Measurements from ENCODE around the gene EFNB2. TPM values are rescaled to one million over a fixed set of nuclear protein-coding genes. Genes with fewer than 3 reads are reported as not detected.

EFNB2 gene
- total RNA-seq, 1 experiment from 2014 or later = 15.9 TPM

DNA sequence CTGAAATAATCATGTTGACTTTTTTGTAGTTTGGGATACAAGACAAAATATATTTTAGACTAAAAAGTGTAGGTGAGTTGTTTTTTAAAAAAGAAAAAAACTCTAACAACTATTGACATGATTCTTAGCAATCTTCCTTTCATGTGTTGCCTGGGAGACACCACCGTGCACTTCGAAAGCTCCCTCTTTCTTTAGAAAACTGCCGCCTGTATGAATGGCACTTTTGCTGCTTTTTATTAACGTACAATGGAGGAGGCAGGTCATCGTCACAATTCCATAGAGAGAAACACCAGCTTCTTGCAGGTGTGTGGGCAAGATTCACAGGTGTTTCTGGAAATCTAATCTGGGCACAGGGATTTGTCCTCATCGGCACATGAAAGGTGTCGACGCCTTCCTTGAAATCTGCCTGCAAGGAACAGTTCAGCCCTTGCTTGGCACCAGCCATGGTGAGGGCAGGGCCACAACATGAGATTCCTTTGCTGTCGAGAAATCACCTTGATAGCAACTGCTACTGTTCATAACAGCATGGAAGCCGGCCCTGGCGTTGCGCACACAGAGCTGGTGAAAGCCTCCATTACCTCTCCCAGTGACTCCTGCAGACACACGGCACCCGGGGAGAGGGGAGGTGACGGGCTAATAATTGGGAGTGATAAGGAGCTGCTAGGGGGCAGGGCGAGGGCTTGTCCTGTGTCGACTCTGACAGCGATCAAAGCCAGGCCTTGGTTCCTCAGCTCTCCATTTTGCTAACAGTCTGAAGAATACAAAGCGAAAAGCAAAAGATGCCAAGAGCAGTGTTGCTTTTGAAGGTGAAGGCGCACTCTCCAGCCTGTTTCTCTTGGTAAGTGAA is 66.5 kb downstream of the EFNB2 start:
- Mint-ChIP-seq H3K4me3 (no peak overlapping the region), H3K9me3 (no peaks in the 10 kb centered on the region), H3K27me3 (ENCODE audit: low read depth) (peaks cover 6% of the 10 kb centered on the region), H3K4me1 (peaks cover 25% of the 10 kb centered on the region), H3K36me3 (no peaks in the 10 kb centered on the region), H3K27ac (no peak overlapping the region)
- DNase-seq (ENCODE audit: low spot score) = no peak
- ATAC-seq = no peak
- POLR2A ChIA-PET = no interaction called here
- TF ChIP-seq, protein P1, sequence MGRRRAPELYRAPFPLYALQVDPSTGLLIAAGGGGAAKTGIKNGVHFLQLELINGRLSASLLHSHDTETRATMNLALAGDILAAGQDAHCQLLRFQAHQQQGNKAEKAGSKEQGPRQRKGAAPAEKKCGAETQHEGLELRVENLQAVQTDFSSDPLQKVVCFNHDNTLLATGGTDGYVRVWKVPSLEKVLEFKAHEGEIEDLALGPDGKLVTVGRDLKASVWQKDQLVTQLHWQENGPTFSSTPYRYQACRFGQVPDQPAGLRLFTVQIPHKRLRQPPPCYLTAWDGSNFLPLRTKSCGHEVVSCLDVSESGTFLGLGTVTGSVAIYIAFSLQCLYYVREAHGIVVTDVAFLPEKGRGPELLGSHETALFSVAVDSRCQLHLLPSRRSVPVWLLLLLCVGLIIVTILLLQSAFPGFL (CRISPR knock-in tag; IDR thresholded peaks at IDR 0.05; ENCODE audit: borderline replicate concordance) = no peak
- no peak for TF ChIP-seq GTF2I (CRISPR knock-in tag; conservative IDR thresholded peaks at IDR 0.05)
- TF ChIP-seq, protein P2, sequence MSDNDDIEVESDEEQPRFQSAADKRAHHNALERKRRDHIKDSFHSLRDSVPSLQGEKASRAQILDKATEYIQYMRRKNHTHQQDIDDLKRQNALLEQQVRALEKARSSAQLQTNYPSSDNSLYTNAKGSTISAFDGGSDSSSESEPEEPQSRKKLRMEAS (CRISPR knock-in tag; IDR thresholded peaks at IDR 0.05) = peak; percentile 55; the same call in 1 of the 2 replicates
- CTCF ChIA-PET = no interaction called here

DNA sequence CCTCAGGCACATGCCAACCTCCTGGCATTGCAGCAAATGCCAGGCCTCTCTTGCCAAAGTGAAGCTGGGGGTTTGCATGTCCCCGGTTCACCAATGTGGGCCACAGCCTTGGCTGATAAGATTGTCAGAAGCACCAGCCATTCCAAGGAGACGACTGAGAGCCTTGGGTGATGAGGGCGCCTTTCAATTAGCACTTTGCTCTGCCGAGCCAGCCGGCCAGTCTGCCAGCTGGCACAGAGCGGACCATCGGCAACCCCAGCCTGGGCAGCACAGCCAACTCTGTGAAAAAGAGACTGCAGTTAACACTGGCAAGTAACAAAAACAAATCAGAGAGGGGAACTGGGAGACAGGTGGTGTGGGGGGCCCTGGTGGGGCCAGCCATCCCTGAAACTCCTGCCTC is 67.3 kb downstream of the EFNB2 start:
- Mint-ChIP-seq H3K4me1 (peaks cover 25% of the 10 kb centered on the region), H3K36me3 (no peaks in the 10 kb centered on the region), H3K9me3 (no peaks in the 10 kb centered on the region), H3K4me3 (no peak overlapping the region), H3K27ac (no peak overlapping the region), H3K27me3 (ENCODE audit: low read depth) (peaks cover 6% of the 10 kb centered on the region)
- ATAC-seq (no peak), DNase-seq (ENCODE audit: low spot score) (no peak)
- POLR2A ChIA-PET = no interaction called here
- CTCF ChIA-PET = interaction anchor here (1.1 to 1.2 kb wide), 2 partner anchors 27 to 1058 kb away, joined by 3 read pairs; no protein-coding TSS in a partner anchor
- TF ChIP-seq, protein P3, sequence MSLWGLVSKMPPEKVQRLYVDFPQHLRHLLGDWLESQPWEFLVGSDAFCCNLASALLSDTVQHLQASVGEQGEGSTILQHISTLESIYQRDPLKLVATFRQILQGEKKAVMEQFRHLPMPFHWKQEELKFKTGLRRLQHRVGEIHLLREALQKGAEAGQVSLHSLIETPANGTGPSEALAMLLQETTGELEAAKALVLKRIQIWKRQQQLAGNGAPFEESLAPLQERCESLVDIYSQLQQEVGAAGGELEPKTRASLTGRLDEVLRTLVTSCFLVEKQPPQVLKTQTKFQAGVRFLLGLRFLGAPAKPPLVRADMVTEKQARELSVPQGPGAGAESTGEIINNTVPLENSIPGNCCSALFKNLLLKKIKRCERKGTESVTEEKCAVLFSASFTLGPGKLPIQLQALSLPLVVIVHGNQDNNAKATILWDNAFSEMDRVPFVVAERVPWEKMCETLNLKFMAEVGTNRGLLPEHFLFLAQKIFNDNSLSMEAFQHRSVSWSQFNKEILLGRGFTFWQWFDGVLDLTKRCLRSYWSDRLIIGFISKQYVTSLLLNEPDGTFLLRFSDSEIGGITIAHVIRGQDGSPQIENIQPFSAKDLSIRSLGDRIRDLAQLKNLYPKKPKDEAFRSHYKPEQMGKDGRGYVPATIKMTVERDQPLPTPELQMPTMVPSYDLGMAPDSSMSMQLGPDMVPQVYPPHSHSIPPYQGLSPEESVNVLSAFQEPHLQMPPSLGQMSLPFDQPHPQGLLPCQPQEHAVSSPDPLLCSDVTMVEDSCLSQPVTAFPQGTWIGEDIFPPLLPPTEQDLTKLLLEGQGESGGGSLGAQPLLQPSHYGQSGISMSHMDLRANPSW (CRISPR knock-in tag; conservative IDR thresholded peaks at IDR 0.05; ENCODE audit: low read depth) = no peak
- TF ChIP-seq ETV6 (CRISPR knock-in tag; IDR thresholded peaks at IDR 0.05) (no peak), FOXP1 (CRISPR knock-in tag; IDR thresholded peaks at IDR 0.05; ENCODE audit: borderline replicate concordance) (no peak), ZNF232 (CRISPR knock-in tag; IDR thresholded peaks at IDR 0.05) (no peak), EMX1 (CRISPR knock-in tag; IDR thresholded peaks at IDR 0.05) (no peak), ESRRA (CRISPR knock-in tag; IDR thresholded peaks at IDR 0.05; ENCODE audit: borderline replicate concordance) (no peak), RORB (CRISPR knock-in tag; IDR thresholded peaks at IDR 0.05) (no peak), PRRX2 (CRISPR knock-in tag; IDR thresholded peaks at IDR 0.05) (no peak)
- TF ChIP-seq, protein P4, sequence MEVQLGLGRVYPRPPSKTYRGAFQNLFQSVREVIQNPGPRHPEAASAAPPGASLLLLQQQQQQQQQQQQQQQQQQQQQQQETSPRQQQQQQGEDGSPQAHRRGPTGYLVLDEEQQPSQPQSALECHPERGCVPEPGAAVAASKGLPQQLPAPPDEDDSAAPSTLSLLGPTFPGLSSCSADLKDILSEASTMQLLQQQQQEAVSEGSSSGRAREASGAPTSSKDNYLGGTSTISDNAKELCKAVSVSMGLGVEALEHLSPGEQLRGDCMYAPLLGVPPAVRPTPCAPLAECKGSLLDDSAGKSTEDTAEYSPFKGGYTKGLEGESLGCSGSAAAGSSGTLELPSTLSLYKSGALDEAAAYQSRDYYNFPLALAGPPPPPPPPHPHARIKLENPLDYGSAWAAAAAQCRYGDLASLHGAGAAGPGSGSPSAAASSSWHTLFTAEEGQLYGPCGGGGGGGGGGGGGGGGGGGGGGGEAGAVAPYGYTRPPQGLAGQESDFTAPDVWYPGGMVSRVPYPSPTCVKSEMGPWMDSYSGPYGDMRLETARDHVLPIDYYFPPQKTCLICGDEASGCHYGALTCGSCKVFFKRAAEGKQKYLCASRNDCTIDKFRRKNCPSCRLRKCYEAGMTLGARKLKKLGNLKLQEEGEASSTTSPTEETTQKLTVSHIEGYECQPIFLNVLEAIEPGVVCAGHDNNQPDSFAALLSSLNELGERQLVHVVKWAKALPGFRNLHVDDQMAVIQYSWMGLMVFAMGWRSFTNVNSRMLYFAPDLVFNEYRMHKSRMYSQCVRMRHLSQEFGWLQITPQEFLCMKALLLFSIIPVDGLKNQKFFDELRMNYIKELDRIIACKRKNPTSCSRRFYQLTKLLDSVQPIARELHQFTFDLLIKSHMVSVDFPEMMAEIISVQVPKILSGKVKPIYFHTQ (CRISPR knock-in tag; IDR thresholded peaks at IDR 0.05) = no peak
- TF ChIP-seq, protein P5, sequence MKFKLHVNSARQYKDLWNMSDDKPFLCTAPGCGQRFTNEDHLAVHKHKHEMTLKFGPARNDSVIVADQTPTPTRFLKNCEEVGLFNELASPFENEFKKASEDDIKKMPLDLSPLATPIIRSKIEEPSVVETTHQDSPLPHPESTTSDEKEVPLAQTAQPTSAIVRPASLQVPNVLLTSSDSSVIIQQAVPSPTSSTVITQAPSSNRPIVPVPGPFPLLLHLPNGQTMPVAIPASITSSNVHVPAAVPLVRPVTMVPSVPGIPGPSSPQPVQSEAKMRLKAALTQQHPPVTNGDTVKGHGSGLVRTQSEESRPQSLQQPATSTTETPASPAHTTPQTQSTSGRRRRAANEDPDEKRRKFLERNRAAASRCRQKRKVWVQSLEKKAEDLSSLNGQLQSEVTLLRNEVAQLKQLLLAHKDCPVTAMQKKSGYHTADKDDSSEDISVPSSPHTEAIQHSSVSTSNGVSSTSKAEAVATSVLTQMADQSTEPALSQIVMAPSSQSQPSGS (CRISPR knock-in tag; IDR thresholded peaks at IDR 0.05; ENCODE audit: borderline replicate concordance, low read depth) = no peak
- TF ChIP-seq, protein P6, sequence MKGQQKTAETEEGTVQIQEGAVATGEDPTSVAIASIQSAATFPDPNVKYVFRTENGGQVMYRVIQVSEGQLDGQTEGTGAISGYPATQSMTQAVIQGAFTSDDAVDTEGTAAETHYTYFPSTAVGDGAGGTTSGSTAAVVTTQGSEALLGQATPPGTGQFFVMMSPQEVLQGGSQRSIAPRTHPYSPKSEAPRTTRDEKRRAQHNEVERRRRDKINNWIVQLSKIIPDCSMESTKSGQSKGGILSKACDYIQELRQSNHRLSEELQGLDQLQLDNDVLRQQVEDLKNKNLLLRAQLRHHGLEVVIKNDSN (CRISPR knock-in tag; IDR thresholded peaks at IDR 0.05) = no peak
- TF ChIP-seq, protein P7, sequence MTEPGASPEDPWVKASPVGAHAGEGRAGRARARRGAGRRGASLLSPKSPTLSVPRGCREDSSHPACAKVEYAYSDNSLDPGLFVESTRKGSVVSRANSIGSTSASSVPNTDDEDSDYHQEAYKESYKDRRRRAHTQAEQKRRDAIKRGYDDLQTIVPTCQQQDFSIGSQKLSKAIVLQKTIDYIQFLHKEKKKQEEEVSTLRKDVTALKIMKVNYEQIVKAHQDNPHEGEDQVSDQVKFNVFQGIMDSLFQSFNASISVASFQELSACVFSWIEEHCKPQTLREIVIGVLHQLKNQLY (CRISPR knock-in tag; IDR thresholded peaks at IDR 0.05) = no peak
- TF ChIP-seq, protein P8, sequence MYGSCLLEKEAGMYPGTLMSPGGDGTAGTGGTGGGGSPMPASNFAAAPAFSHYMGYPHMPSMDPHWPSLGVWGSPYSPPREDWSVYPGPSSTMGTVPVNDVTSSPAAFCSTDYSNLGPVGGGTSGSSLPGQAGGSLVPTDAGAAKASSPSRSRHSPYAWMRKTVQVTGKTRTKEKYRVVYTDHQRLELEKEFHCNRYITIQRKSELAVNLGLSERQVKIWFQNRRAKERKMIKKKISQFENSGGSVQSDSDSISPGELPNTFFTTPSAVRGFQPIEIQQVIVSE (CRISPR knock-in tag; IDR thresholded peaks at IDR 0.05; ENCODE audit: borderline replicate concordance) = no peak

All from WTC11 (cell line).